Measurements from ENCODE around the gene ASB2. TPM values are rescaled to one million over a fixed set of nuclear protein-coding genes. Genes with fewer than 3 reads are reported as not detected.
A peak's percentile ranks its signal among the peaks of the same experiment; 100 is the strongest.

The ASB2 gene
- polyA plus RNA-seq, 1 donor (not counting 4 experiments of a cell fraction or from before 2014, with no cell fraction given) = 0.56 TPM

DNA sequence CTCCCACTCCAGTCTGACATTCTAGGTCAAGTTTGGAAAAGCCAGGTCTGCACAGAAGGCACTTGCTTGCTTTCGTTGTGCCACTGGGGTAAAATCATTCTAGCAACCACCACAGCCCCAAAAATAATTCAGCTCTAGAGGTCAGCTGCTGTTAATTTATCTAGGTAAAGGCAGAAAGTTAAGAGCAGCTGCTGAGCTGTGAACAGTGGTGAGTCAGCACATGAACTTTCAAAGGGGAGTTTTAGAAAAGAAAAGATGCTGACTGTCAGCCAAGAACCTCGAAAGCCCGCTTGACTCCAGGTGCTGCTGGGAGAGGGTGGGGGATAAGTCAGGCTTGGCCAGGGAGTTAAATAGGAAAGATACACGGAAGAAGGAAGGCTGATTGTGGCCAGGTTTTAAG is 33.4 kb upstream of the ASB2 start:
- H2AFZ ChIP-seq (ENCODE audit: control insufficient read depth, low read length) = no peak overlapping the region
- no peak overlapping the region for H3K4me2 ChIP-seq (ENCODE audit: control insufficient read depth, extremely low read depth, insufficient read depth, low read depth, low read length)
- peak; percentile 58 for FAIRE-seq
- H3K36me3 ChIP-seq (ENCODE audit: control insufficient read depth in 2 of 2, extremely low read depth in 1 of 2, insufficient read depth in 2 of 2, low read length in 2 of 2) = no peaks in the 10 kb centered on the region
- no peaks in the 10 kb centered on the region for H3K9me1 ChIP-seq (ENCODE audit: control insufficient read depth, extremely low read depth, insufficient read depth, low read length)
- H4K20me1 ChIP-seq (ENCODE audit: control insufficient read depth, extremely low read depth, insufficient read depth, low read length) = no peaks in the 10 kb centered on the region
- TF ChIP-seq, protein P1, sequence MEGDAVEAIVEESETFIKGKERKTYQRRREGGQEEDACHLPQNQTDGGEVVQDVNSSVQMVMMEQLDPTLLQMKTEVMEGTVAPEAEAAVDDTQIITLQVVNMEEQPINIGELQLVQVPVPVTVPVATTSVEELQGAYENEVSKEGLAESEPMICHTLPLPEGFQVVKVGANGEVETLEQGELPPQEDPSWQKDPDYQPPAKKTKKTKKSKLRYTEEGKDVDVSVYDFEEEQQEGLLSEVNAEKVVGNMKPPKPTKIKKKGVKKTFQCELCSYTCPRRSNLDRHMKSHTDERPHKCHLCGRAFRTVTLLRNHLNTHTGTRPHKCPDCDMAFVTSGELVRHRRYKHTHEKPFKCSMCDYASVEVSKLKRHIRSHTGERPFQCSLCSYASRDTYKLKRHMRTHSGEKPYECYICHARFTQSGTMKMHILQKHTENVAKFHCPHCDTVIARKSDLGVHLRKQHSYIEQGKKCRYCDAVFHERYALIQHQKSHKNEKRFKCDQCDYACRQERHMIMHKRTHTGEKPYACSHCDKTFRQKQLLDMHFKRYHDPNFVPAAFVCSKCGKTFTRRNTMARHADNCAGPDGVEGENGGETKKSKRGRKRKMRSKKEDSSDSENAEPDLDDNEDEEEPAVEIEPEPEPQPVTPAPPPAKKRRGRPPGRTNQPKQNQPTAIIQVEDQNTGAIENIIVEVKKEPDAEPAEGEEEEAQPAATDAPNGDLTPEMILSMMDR (optimal IDR thresholded peaks at IDR 0.05 in 1 of 3, IDR thresholded peaks at IDR 0.05 in 1 of 3, conservative IDR thresholded peaks at IDR 0.05 in 1 of 3; ENCODE audit: extremely low read depth in 1 of 3, insufficient read depth in 2 of 3, low read length in 3 of 3) = no peak
- TF ChIP-seq EZH2 (IDR thresholded peaks at IDR 0.05; ENCODE audit: low read length) = no peak
- dilution Hi-C loops (cut with MboI; ENCODE audit: extremely low pct_ligation_motif_present, low sequenced_read_pairs) = no loop called here
- no peak for DNase-seq (ENCODE audit: low read depth, low spot score)
- H3K27ac ChIP-seq (ENCODE audit: control insufficient read depth, insufficient read depth, low read length) = no peak overlapping the region
- no peak overlapping the region for H3K4me3 ChIP-seq (ENCODE audit: control insufficient read depth in 2 of 3, extremely low read depth in 1 of 3, insufficient read depth in 2 of 3, low read depth in 1 of 3, low read length in 3 of 3)
- H3K27me3 ChIP-seq (ENCODE audit: control insufficient read depth, extremely low read depth, insufficient read depth, low read length) = peaks cover 2% of the 10 kb centered on the region
- H3K4me1 ChIP-seq (ENCODE audit: control insufficient read depth, extremely low read depth, insufficient read depth, low read length) = peaks cover 11% of the 10 kb centered on the region
- no peak overlapping the region for H3K9ac ChIP-seq (ENCODE audit: control insufficient read depth, extremely low read depth, insufficient read depth, low read length)
- no peaks in the 10 kb centered on the region for H3K9me3 ChIP-seq (ENCODE audit: control insufficient read depth, low read depth, low read length)
- H3K79me2 ChIP-seq (ENCODE audit: control insufficient read depth, insufficient read depth, low read length) = no peaks in the 10 kb centered on the region

DNA sequence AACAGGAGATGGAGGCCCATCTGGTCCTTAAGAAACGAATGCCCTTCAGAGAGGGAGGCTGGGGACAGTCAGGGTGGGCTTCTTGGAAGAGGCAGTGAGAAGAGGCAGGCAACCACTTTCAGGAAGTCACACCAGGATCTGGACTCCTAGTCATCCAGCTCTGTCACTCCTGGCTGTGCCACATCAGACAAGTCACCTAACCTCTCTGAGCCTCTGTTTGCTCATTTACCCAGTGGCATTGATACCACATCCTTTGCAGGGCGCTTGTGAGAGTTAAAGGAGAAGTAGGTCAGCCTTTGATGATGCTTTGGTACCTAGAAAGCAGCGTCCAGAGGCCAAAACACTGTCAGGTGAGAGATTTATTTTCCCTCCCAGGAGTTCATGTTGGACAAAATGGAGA is 31.9 kb upstream of the ASB2 start:
- FAIRE-seq (no peak), DNase-seq (ENCODE audit: low read depth, low spot score) (no peak)
- no peak for TF ChIP-seq EZH2 (IDR thresholded peaks at IDR 0.05; ENCODE audit: low read length)
- TF ChIP-seq, protein P1 (optimal IDR thresholded peaks at IDR 0.05 in 1 of 3, IDR thresholded peaks at IDR 0.05 in 1 of 3, conservative IDR thresholded peaks at IDR 0.05 in 1 of 3; ENCODE audit: extremely low read depth in 1 of 3, insufficient read depth in 2 of 3, low read length in 3 of 3) = no peak
- no peaks in the 10 kb centered on the region for H3K9me3 ChIP-seq (ENCODE audit: control insufficient read depth, low read depth, low read length)
- H3K4me3 ChIP-seq (ENCODE audit: control insufficient read depth in 2 of 3, extremely low read depth in 1 of 3, insufficient read depth in 2 of 3, low read depth in 1 of 3, low read length in 3 of 3) = no peak overlapping the region
- peaks cover 11% of the 10 kb centered on the region for H3K4me1 ChIP-seq (ENCODE audit: control insufficient read depth, extremely low read depth, insufficient read depth, low read length)
- no peaks in the 10 kb centered on the region for H3K9me1 ChIP-seq (ENCODE audit: control insufficient read depth, extremely low read depth, insufficient read depth, low read length)
- no peaks in the 10 kb centered on the region for H3K79me2 ChIP-seq (ENCODE audit: control insufficient read depth, insufficient read depth, low read length)
- H2AFZ ChIP-seq (ENCODE audit: control insufficient read depth, low read length) = no peak overlapping the region
- no peak overlapping the region for H3K9ac ChIP-seq (ENCODE audit: control insufficient read depth, extremely low read depth, insufficient read depth, low read length)
- H3K36me3 ChIP-seq (ENCODE audit: control insufficient read depth in 2 of 2, extremely low read depth in 1 of 2, insufficient read depth in 2 of 2, low read length in 2 of 2) = no peaks in the 10 kb centered on the region
- dilution Hi-C loops (cut with MboI; ENCODE audit: extremely low pct_ligation_motif_present, low sequenced_read_pairs) = no loop called here
- H4K20me1 ChIP-seq (ENCODE audit: control insufficient read depth, extremely low read depth, insufficient read depth, low read length) = no peaks in the 10 kb centered on the region
- H3K27ac ChIP-seq (ENCODE audit: control insufficient read depth, insufficient read depth, low read length) = no peak overlapping the region
- peaks cover 4% of the 10 kb centered on the region for H3K27me3 ChIP-seq (ENCODE audit: control insufficient read depth, extremely low read depth, insufficient read depth, low read length)
- no peak overlapping the region for H3K4me2 ChIP-seq (ENCODE audit: control insufficient read depth, extremely low read depth, insufficient read depth, low read depth, low read length)

Measured in keratinocyte (primary cell).